Natural killer cell (primary cell): ENCODE data around the gene CGNL1. TPM values are rescaled to one million over a fixed set of nuclear protein-coding genes. Genes with fewer than 3 reads are reported as not detected.

Source experiments
- ATAC-seq, 3 donors: fragments of 150-1000 bp in 2 of 3; fragments of 200-7000 bp in 1 of 3; cut with Tn5 transposase; 1 replicate in 1 of 3; 2 replicates in 2 of 3; pipeline ENCODE4 v1.10.0; 2021; ENCODE audit warnings: mild to moderate bottlenecking in 2 of 3, moderate library complexity in 2 of 3
- DNase-seq, 2 donors: peaks; one replicate each; pipeline versions ENCODE4 v3.0.0 to v3.0.0-alpha.2; 2013 to 2021; ENCODE audit warnings: mixed read lengths in 1 of 2
- H3K27ac ChIP-seq: one replicate; pipeline ENCODE4 v1.5.1; 2013; ENCODE audit warnings: mild to moderate bottlenecking, low read length
- H3K27me3 ChIP-seq: one replicate; pipeline ENCODE4 v1.6.1; 2013; ENCODE audit warnings: low read length; ENCODE audit not compliant: control insufficient read depth, insufficient read depth
- H3K36me3 ChIP-seq: one replicate; pipeline ENCODE4 v1.6.1; 2013; ENCODE audit warnings: low read length; ENCODE audit not compliant: control insufficient read depth, insufficient read depth
- H3K4me1 ChIP-seq: one replicate; pipeline ENCODE4 v1.6.1; 2013; ENCODE audit warnings: low read length; ENCODE audit not compliant: control insufficient read depth, insufficient read depth
- H3K4me3 ChIP-seq: one replicate; pipeline ENCODE4 v1.5.1; 2013; ENCODE audit warnings: low read length
- H3K9me3 ChIP-seq: one replicate; pipeline ENCODE4 v1.6.1; 2013; ENCODE audit warnings: low read length; ENCODE audit not compliant: control insufficient read depth, insufficient read depth
- H3K27ac Mint-ChIP-seq, 2 donors: one replicate each; pipeline ENCODE4 v1.8.0; 2022; ENCODE audit warnings: mild to moderate bottlenecking in 2 of 2, mixed read lengths in 2 of 2, moderate library complexity in 1 of 2
- H3K27me3 Mint-ChIP-seq, 2 donors: one replicate each; pipeline ENCODE4 v1.8.0; 2022; ENCODE audit warnings: low read depth in 2 of 2, mixed read lengths in 2 of 2
- H3K36me3 Mint-ChIP-seq: one replicate; pipeline ENCODE4 v1.8.0; 2022; ENCODE audit warnings: mixed read lengths
- H3K4me1 Mint-ChIP-seq, 2 donors: one replicate each; pipeline ENCODE4 v1.8.0; 2022; ENCODE audit warnings: mixed read lengths in 2 of 2
- H3K4me3 Mint-ChIP-seq: one replicate; pipeline ENCODE4 v1.8.0; 2022; ENCODE audit warnings: mild to moderate bottlenecking, moderate library complexity, mixed read lengths
- H3K9me3 Mint-ChIP-seq, 2 donors: one replicate each; pipeline ENCODE4 v1.8.0; 2022; ENCODE audit warnings: mixed read lengths in 2 of 2
- WGBS: methylation state at CpG from one replicate; pipeline ENCODE4 v1.1.7; 2013; ENCODE audit warnings: missing lambda C conversion rate; ENCODE audit not compliant: insufficient coverage; 5-methylcytosine and 5-hydroxymethylcytosine counted together
- intact Hi-C: fragments of 100-400 bp; cut with micrococcal nuclease; formaldehyde crosslinking; loops from one replicate; pipeline ENCODE4 v1.14.2; 2022
- total RNA-seq, 4 donors: library from RNA; stranded (reverse); fragments of 120-200 nt in 1 of 4; gene quantifications; one replicate each; pipeline versions ENCODE4 v1.2.3 to v1.2.4, GENCODE V29; 2013 to 2022
- TF ChIP-seq, protein P1 (sequence below): fragments of 200-600 bp; IDR thresholded peaks from one replicate; pipeline ENCODE4 v1.8.0; 2022; ENCODE audit warnings: antibody characterized with exemption

CGNL1 gene
- total RNA-seq, 3 donors from 2014 or later (not counting 1 experiment from before 2014, with no cell fraction given): not detected

GRCh38 chr15:57386976-57387375, 10.7 kb downstream of the CGNL1 start:
- H3K27me3 Mint-ChIP-seq: peaks cover 0 to 5% of the 10 kb centered on the region in 2 donors
- ATAC-seq (no peak), DNase-seq (no peak)
- H3K4me3 ChIP-seq: no peak overlapping the region
- H3K36me3 Mint-ChIP-seq: no peaks in the 10 kb centered on the region
- no peaks in the 10 kb centered on the region for H3K4me1 ChIP-seq
- no peaks in the 10 kb centered on the region for H3K36me3 ChIP-seq
- no peak overlapping the region for H3K27ac Mint-ChIP-seq
- no peaks in the 10 kb centered on the region for H3K4me1 Mint-ChIP-seq
- no peaks in the 10 kb centered on the region for H3K27me3 ChIP-seq
- intact Hi-C loops: no loop called here
- no peak overlapping the region for H3K27ac ChIP-seq
- no peak overlapping the region for H3K4me3 Mint-ChIP-seq
- no peaks in the 10 kb centered on the region for H3K9me3 Mint-ChIP-seq
- TF ChIP-seq, protein P1, sequence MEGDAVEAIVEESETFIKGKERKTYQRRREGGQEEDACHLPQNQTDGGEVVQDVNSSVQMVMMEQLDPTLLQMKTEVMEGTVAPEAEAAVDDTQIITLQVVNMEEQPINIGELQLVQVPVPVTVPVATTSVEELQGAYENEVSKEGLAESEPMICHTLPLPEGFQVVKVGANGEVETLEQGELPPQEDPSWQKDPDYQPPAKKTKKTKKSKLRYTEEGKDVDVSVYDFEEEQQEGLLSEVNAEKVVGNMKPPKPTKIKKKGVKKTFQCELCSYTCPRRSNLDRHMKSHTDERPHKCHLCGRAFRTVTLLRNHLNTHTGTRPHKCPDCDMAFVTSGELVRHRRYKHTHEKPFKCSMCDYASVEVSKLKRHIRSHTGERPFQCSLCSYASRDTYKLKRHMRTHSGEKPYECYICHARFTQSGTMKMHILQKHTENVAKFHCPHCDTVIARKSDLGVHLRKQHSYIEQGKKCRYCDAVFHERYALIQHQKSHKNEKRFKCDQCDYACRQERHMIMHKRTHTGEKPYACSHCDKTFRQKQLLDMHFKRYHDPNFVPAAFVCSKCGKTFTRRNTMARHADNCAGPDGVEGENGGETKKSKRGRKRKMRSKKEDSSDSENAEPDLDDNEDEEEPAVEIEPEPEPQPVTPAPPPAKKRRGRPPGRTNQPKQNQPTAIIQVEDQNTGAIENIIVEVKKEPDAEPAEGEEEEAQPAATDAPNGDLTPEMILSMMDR: no peak
- H3K9me3 ChIP-seq: no peaks in the 10 kb centered on the region
- 100% methylated on average over 1 of the region's 4 CpGs for WGBS

DNA sequence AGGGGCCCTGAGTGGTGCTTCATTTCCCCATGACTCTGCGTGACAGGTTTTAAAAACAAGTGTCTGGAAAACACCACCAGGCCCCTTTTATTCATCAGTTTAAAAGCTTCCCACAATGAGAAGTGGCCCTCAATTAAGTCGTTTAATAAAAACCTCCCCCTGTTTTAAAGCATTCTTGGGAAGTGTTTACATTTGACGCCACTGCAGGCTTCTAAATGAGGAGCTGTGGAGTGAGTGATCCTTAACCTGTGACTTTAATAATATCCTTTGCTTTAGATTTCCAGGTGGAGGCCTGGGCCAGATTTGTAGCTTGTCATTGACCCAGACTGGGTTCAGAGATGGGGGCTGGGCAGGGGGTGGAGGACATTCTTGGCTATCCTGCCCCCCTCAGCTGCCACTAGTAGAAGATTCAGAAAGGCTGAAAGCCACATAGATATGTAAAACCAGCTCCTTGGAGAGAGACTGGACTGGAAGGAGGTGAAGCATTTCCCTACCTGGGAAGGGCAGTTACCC, 11.3 kb downstream of the CGNL1 start:
- no peak for ATAC-seq

DNA sequence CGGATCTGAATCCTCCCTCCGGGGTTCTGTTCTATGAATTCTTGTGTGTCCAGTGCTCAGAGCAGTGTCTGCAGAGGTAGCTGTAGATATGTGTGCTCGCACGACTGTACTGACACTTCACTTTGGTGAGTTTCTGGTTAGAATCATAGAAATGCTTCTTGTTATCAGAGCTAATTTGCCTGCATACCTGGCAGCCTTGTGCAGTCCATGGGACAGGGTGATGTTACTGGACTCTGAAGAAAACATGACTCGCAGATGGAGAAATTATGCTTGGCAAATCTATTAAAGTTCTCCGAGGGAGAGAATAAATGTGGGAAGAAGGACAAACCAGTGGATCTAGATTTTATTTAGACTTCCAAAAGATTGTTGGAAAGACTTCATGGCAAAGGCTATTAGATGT, 12.2 kb downstream of the CGNL1 start:
- TF ChIP-seq, protein P1: no peak
- intact Hi-C loops: no loop called here
- no peak for DNase-seq

More for the DNA sequence above, 11.3 kb downstream of the CGNL1 start:
- DNase-seq: no peak
- no peaks in the 10 kb centered on the region for H3K36me3 ChIP-seq
- no peak overlapping the region for H3K27ac Mint-ChIP-seq
- H3K4me1 Mint-ChIP-seq: no peaks in the 10 kb centered on the region
- TF ChIP-seq, protein P1: no peak
- no peaks in the 10 kb centered on the region for H3K36me3 Mint-ChIP-seq
- H3K27me3 ChIP-seq: no peaks in the 10 kb centered on the region
- H3K4me3 Mint-ChIP-seq: no peak overlapping the region
- 79% methylated on average over 2 of the region's 3 CpGs for WGBS
- H3K4me1 ChIP-seq: no peaks in the 10 kb centered on the region
- peaks cover 0 to 11% of the 10 kb centered on the region in 2 donors for H3K27me3 Mint-ChIP-seq
- intact Hi-C loops: no loop called here
- H3K9me3 Mint-ChIP-seq: no peaks in the 10 kb centered on the region
- no peaks in the 10 kb centered on the region for H3K9me3 ChIP-seq
- H3K27ac ChIP-seq: no peak overlapping the region
- H3K4me3 ChIP-seq: no peak overlapping the region

GRCh38 chr15:57389991-57390390, 13.7 kb downstream of the CGNL1 start:
- no peak overlapping the region for H3K4me3 ChIP-seq
- no peak overlapping the region for H3K27ac Mint-ChIP-seq
- no peaks in the 10 kb centered on the region for H3K9me3 ChIP-seq
- no peak for DNase-seq
- H3K27me3 ChIP-seq: no peaks in the 10 kb centered on the region
- peaks cover 0 to 11% of the 10 kb centered on the region in 2 donors for H3K27me3 Mint-ChIP-seq
- H3K9me3 Mint-ChIP-seq: no peaks in the 10 kb centered on the region
- no peak overlapping the region for H3K27ac ChIP-seq
- H3K36me3 ChIP-seq: no peaks in the 10 kb centered on the region
- no peaks in the 10 kb centered on the region for H3K4me1 ChIP-seq
- 79% methylated on average over 4 of the region's 4 CpGs for WGBS
- TF ChIP-seq, protein P1: no peak
- no peak overlapping the region for H3K4me3 Mint-ChIP-seq
- ATAC-seq: no peak
- intact Hi-C loops: no loop called here
- H3K36me3 Mint-ChIP-seq: no peaks in the 10 kb centered on the region
- H3K4me1 Mint-ChIP-seq: no peaks in the 10 kb centered on the region

More for the DNA sequence above, 12.2 kb downstream of the CGNL1 start:
- Histone ChIP-seq H3K36me3 (no peaks in the 10 kb centered on the region), H3K27me3 (no peaks in the 10 kb centered on the region), H3K4me3 (no peak overlapping the region), H3K9me3 (no peaks in the 10 kb centered on the region), H3K4me1 (no peaks in the 10 kb centered on the region), H3K27ac (no peak overlapping the region)
- no peaks in the 10 kb centered on the region for H3K36me3 Mint-ChIP-seq
- WGBS: 95% methylated on average over 6 of the region's 6 CpGs
- no peaks in the 10 kb centered on the region for H3K4me1 Mint-ChIP-seq
- H3K4me3 Mint-ChIP-seq: no peak overlapping the region
- no peak for ATAC-seq
- H3K27me3 Mint-ChIP-seq: peaks cover 0 to 11% of the 10 kb centered on the region in 2 donors
- H3K9me3 Mint-ChIP-seq: no peaks in the 10 kb centered on the region
- H3K27ac Mint-ChIP-seq: no peak overlapping the region
